Natural killer cell treated with Interleukin-12 subunit alpha and Interleukin-12 subunit beta and Interleukin-15 and Interleukin-18, amount 100 ng/mL, for 72 hours (primary cell): ENCODE measurements around the gene HOXA6. TPM values are rescaled to one million over a fixed set of nuclear protein-coding genes. Genes with fewer than 3 reads are reported as not detected.

Source experiments
- ATAC-seq, 2 donors: fragments of 150-1000 bp; cut with Tn5 transposase in 1 of 2; sonication (Bioruptor Pico), chemical (Tn5 transposase) in 1 of 2; 2 replicates each; pipeline ENCODE4 v1.10.0; 2021
- DNase-seq: peaks from one replicate; pipeline ENCODE4 v3.0.0; 2022; ENCODE audit warnings: low spot score
- H3K27ac Mint-ChIP-seq, 2 donors: 1 replicate in 1 of 2; 2 replicates in 1 of 2; pipeline ENCODE4 v1.8.0; 2022; ENCODE audit warnings: mixed read lengths in 2 of 2, mild to moderate bottlenecking in 1 of 2, moderate library complexity in 1 of 2
- H3K27me3 Mint-ChIP-seq, 2 donors: 1 replicate in 1 of 2; 2 replicates in 1 of 2; pipeline ENCODE4 v1.8.0; 2022; ENCODE audit warnings: mixed read lengths in 2 of 2
- H3K36me3 Mint-ChIP-seq: one replicate; pipeline ENCODE4 v1.8.0; 2022; ENCODE audit warnings: mixed read lengths
- H3K4me1 Mint-ChIP-seq, 2 donors: 1 replicate in 1 of 2; 2 replicates in 1 of 2; pipeline ENCODE4 v1.8.0; 2022; ENCODE audit warnings: low read depth in 2 of 2, mixed read lengths in 2 of 2, mild to moderate bottlenecking in 1 of 2
- H3K4me3 Mint-ChIP-seq: one replicate; pipeline ENCODE4 v1.8.0; 2022; ENCODE audit warnings: mixed read lengths
- H3K9me3 Mint-ChIP-seq: 2 replicates; pipeline ENCODE4 v1.8.0; 2022; ENCODE audit warnings: mixed read lengths
- total RNA-seq, 2 donors: library from RNA; stranded (reverse); gene quantifications; one replicate each; pipeline ENCODE4 v1.2.3, GENCODE V29; 2022

HOXA6 gene
- total RNA-seq, 2 donors from 2014 or later = 0.81 TPM; not detected in 1

DNA sequence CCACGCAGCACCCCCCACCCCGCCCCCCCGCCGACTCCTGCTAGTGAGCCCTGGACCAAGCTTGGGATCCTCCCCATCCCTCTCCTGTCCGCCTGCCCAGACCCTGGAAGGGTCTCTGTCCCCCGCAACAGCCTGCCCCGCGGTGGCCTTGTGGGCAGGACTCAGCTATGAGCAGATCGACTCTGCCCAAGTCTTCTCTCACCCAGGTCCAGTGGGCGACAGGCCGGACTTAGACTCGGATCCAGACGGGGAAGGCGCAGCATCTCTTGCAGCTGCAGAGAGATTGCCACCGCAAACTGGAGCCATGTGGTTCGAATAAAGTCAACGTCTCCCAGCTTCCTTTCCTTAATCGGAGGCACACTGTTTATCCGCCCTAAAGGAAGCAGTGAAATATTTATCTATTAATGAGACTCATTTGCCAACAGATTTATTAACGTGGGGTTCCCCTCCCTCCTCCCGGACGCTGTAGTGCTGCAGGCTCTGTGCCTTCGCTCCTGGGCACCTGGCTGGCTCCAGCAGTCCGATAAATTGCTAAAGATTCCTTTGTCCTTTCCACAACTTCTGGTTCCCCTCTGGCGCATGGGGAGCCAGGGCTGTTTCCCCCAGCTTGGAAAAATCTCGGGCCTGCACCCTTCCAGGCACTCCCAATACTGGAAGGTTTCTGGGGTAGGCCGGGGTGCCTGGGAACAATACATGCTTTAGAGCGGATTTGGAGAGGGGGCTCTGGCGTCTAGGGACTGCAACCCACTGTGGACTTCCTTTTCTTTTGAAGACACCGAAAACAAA, 9.5 kb upstream of the HOXA6 start:
- Mint-ChIP-seq H3K36me3 (no peaks in the 10 kb centered on the region), H3K4me1 (peaks cover 37 to 46% of the 10 kb centered on the region in 2 donors), H3K4me3 (no peak overlapping the region), H3K27me3 (peaks cover 57 to 64% of the 10 kb centered on the region in 2 donors), H3K27ac (peak overlapping the region; percentile 0 to 67), H3K9me3 (no peaks in the 10 kb centered on the region)
- ATAC-seq (no peak), DNase-seq (no peak)

DNA sequence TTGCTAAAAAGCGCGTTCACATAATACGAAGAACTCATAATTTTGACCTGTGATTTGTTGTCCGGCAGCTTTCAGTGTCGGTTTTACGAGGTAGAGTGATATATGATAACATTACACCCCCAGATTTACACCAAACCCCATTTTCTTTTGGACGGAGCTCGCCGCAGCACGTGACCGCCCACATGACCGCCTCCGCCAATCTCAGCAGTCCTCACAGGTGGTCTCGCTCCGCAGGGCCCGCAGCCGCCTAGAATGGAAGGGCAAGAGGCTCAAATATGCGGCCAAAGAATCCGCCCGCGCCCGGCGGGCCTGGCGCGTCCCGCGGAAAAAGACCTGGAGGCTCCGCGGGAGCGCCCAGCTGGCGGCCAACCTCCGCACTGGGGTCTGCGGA, 8.9 kb upstream of the HOXA6 start, which contains the start of gene HOXA7:
HOXA7 (minus strand) TSS at position 168 of the 391 bp plus-strand sequence; CDS start at position 38, 130 bp downstream.
- H3K9me3 Mint-ChIP-seq = no peaks in the 10 kb centered on the region
- peak; percentile 59 for DNase-seq
- peaks cover 61 to 70% of the 10 kb centered on the region in 2 donors for H3K27me3 Mint-ChIP-seq
- no peak for ATAC-seq
- H3K4me3 Mint-ChIP-seq = peak within 1 kb of the TSS; percentile 56
- H3K36me3 Mint-ChIP-seq = no peaks in the 10 kb centered on the region
- H3K4me1 Mint-ChIP-seq = peaks cover 43 to 53% of the 10 kb centered on the region in 2 donors
- peak within 1 kb of the TSS; percentile 0 to 67 for H3K27ac Mint-ChIP-seq

DNA sequence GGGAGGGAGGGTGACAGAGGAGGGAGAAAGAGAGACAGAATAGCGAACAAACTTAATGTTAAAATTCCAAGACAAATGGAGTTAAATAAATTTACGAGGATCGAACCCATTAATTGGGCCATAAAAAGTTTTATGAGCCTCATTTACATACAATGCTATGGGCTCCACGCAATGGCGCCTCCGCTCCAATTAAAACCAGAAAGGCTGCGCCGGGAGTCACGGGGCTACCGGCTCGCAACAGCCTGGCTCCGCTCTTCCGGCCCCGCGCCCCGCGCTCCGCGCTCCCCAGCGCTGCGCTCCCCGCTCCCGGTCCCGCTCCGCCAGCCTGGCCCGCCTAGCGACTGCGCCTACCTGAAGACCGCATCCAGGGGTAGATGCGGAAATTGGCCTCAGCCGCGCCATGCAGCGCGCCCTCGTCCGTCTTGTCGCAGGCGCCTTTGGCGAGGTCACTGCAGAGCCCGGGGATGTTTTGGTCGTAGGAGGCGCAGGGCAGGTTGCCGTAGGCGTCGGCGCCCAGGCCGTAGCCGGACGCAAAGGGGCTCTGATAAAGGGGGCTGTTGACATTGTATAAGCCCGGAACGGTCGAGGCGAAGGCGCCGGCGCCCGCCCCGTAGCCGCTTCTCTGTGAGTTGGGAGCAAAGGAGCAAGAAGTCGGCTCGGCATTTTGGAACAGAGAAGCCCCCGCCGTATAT, 8.4 kb upstream of the HOXA6 start:
- DNase-seq (peak; percentile 59), ATAC-seq (peak in 1 of 2 donors; percentile 33)
- H3K36me3 Mint-ChIP-seq = no peaks in the 10 kb centered on the region
- peaks cover 64 to 76% of the 10 kb centered on the region in 2 donors for H3K27me3 Mint-ChIP-seq
- no peaks in the 10 kb centered on the region for H3K9me3 Mint-ChIP-seq
- H3K4me3 Mint-ChIP-seq = peak overlapping the region; percentile 56
- H3K27ac Mint-ChIP-seq = peak overlapping the region in 1 of 2 donors; percentile 54
- peaks cover 49 to 56% of the 10 kb centered on the region in 2 donors for H3K4me1 Mint-ChIP-seq

DNA sequence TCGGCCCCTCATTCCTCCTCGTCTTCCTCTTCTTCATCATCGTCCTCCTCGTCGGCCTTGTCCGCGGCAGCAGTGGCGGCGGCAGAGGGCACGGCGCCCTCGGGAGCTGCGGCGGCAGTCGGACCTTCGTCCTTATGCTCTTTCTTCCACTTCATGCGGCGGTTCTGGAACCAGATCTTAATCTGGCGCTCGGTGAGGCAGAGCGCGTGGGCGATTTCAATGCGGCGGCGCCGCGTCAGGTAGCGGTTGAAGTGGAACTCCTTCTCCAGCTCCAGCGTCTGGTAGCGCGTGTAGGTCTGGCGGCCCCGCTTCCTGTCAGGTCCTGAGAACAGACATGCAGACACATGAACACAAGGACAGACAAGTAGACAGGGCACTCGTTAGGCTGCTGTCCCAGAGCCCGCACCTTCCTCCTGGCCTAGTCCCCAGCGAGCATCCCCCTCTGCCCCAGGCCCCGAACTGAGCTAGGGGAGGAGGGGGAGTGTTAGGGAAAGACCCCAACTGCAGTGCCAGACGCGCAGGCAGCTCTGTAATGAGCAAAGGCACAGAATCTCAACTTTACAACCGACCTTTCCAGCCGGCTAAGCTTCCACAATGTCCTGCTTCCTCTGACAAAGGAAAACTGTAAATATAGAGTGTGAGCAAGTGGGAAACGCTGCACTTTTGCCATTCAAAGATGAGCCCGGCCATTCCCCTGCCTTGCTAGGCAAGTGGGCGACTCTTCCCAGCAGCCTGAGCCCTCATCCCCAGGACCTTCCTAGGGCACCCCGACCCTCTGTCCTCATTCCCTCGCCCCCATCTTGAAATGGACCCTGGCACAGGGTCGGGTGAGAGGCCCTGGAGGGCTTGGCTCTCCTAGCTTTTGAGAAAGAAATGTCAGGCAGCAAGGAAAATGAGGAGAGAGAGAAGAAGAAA, 7.6 kb upstream of the HOXA6 start:
- Mint-ChIP-seq H3K27ac (peak overlapping the region; percentile 57 to 64), H3K36me3 (no peaks in the 10 kb centered on the region), H3K4me3 (peak overlapping the region; percentile 91), H3K4me1 (peaks cover 55 to 62% of the 10 kb centered on the region in 2 donors), H3K27me3 (peaks cover 69 to 78% of the 10 kb centered on the region in 2 donors), H3K9me3 (no peaks in the 10 kb centered on the region)
- ATAC-seq = no peak
- peak; percentile 55 for DNase-seq

DNA sequence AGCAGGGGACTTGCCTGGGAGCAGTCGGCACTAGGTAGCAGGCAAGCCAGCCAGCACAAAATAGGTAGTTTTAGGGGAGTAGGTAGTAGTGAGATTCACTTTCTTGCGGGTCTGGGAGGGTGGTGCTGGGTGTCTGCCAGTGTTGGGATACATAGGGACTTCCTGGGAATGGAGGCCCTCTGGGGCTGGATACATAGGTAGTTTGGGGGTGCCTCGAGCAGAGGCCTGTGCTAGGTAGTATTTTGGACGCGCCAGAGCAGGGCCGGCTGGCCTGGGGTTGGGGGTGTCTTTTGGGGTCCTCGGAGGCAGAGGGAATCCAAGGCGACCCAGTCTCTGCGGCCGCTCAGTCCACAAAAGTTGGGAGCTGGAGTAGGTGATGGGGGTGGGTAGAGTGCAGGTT, 6.8 kb upstream of the HOXA6 start:
- peak overlapping the region; percentile 91 for H3K4me3 Mint-ChIP-seq
- H3K36me3 Mint-ChIP-seq = no peaks in the 10 kb centered on the region
- no peak for ATAC-seq
- H3K27me3 Mint-ChIP-seq = peaks cover 64 to 70% of the 10 kb centered on the region in 2 donors
- no peaks in the 10 kb centered on the region for H3K9me3 Mint-ChIP-seq
- no peak for DNase-seq
- peaks cover 49 to 59% of the 10 kb centered on the region in 2 donors for H3K4me1 Mint-ChIP-seq
- no peak overlapping the region for H3K27ac Mint-ChIP-seq

DNA sequence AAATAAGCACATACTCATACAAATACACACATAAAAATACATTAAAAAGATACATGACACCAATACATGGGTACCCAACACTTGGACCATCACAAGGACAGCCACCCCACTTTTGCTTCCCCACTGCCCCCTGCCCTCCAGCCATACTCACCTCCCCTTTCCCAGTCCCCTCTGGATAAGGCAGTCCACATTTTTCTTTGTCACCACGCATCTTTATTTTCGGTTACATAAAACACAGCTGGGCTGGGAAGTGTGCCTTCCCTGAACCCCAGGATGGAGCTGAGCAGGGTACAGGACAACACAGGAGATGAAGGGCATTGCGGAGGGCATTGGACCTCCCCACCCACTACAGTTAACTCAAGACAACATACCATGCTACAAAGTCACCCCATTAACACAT, 6.0 kb upstream of the HOXA6 start:
- Mint-ChIP-seq H3K4me3 (no peak overlapping the region), H3K9me3 (no peaks in the 10 kb centered on the region), H3K4me1 (peaks cover 49 to 59% of the 10 kb centered on the region in 2 donors), H3K36me3 (no peaks in the 10 kb centered on the region), H3K27me3 (peaks cover 58 to 63% of the 10 kb centered on the region in 2 donors), H3K27ac (no peak overlapping the region)
- ATAC-seq (no peak), DNase-seq (no peak)

DNA sequence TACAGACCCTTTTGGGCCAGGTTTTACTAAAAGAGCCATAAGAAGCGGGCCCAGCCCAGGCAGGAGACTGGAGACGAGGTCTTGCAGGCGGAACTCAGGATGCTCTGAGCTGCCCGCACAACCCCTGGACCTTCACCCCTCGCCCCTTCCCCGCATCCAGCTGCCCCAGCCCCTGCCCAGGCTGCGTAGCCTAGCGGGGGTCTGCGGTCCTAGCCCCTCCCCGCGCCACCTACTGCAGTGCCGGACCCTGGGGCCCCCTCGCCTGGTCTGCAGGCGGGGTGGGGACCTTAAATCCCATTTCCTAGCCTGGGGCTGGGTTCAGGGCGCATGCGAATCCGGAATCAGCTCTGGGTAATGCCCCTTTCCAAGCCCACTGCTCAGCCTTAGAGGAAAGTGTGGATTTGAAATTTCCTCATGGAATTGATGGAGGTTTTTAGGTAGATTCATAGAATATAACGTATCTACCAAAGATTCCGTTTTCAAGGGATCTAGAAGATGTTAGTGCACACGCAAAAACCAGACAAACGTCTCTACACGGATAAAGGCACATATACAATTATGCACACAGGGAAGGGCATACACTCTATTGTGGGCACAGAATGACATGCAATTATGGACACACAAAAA, 5.4 kb upstream of the HOXA6 start:
- Mint-ChIP-seq H3K9me3 (no peaks in the 10 kb centered on the region), H3K27me3 (peaks cover 55 to 63% of the 10 kb centered on the region in 2 donors), H3K27ac (no peak overlapping the region), H3K36me3 (no peaks in the 10 kb centered on the region), H3K4me1 (peaks cover 43 to 60% of the 10 kb centered on the region in 2 donors), H3K4me3 (peak overlapping the region; percentile 84)
- DNase-seq = peak; percentile 58
- no peak for ATAC-seq

DNA sequence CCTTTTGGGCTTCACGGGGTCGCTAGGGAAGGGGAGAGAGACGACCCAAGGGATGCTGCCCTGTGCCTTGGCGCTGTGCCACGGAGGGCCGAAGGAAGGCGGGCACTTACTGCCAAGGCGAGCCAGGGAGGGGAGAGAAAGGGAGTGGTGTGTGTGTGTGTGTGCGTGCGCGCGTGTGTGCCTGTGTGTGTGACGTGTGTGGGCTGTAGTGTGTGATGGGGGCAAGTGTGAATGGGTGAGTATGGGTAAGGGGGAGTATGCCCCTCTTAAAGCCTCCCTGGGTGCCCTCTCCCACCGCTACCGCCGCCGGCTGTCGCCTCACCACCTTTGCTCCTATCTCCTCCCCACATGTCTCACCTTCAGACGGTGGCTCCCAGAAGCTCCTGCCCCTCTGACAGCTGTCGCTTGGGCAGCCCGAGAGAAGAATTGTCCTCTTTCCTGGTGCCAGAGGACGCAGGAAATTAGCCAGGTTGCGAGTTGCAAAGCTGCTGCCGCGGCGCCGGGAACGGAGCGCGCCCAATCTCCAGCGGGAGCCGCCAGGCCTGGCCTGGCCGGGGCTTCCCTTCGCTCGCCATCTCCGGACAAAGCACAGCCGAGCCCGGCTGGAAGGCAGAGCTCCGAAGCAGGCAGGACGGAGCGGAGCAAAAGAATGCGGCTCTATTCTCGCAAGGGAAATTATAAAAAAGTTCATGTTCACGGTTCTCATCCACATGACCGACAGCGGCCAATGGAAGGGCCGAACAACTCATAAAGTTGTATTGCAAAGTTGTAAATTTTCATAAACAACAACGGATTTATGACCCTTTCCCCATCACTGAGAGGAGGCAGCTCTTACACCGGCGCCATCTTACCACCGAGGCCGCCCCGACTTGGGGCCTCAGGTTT, 4.6 kb upstream of the HOXA6 start, which contains the start of gene HOXA3:
HOXA3 (minus strand) TSS at position 653 of the 885 bp plus-strand sequence. CDS start 41,943 bp downstream, outside the sequence.
- Mint-ChIP-seq H3K4me1 (peaks cover 43 to 59% of the 10 kb centered on the region in 2 donors), H3K4me3 (peak within 1 kb of the TSS; percentile 84), H3K9me3 (no peaks in the 10 kb centered on the region), H3K27me3 (peaks cover 50 to 60% of the 10 kb centered on the region in 2 donors), H3K36me3 (no peaks in the 10 kb centered on the region), H3K27ac (no peak within 1 kb of the TSS)
- DNase-seq (no peak), ATAC-seq (no peak)

DNA sequence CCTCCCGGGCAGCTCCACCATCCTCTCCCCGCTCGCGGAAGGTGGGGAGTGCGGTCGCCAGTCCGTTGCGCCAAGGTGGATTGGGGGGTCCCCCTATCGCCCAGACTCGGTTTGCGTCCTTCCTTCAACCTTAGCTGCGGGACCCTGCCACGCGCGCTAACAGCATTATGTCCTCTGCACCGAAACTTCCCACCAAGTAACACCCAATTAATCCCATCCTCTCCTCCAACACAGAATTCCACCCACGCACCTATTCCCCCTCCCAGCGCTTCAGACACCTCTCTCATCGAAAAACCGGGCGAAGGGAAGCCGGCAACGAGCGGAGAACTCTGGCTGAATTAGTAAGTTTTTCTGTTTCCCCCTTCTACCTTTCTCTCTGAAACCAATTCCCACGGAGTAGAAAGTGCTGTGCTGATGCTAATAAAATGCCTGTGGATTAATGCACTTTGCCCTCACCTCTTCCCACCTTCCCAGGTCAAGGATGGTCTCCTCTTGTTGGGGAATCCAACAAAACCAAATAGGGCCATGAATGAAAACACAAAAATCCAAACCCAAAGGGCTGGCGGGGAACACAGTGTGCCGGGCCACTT, 3.9 kb upstream of the HOXA6 start:
- no peaks in the 10 kb centered on the region for H3K9me3 Mint-ChIP-seq
- H3K4me3 Mint-ChIP-seq = peak overlapping the region; percentile 84
- no peaks in the 10 kb centered on the region for H3K36me3 Mint-ChIP-seq
- H3K27ac Mint-ChIP-seq = no peak overlapping the region
- no peak for ATAC-seq
- H3K27me3 Mint-ChIP-seq = peaks cover 53 to 65% of the 10 kb centered on the region in 2 donors
- DNase-seq = peak; percentile 59
- H3K4me1 Mint-ChIP-seq = peaks cover 46 to 58% of the 10 kb centered on the region in 2 donors

DNA sequence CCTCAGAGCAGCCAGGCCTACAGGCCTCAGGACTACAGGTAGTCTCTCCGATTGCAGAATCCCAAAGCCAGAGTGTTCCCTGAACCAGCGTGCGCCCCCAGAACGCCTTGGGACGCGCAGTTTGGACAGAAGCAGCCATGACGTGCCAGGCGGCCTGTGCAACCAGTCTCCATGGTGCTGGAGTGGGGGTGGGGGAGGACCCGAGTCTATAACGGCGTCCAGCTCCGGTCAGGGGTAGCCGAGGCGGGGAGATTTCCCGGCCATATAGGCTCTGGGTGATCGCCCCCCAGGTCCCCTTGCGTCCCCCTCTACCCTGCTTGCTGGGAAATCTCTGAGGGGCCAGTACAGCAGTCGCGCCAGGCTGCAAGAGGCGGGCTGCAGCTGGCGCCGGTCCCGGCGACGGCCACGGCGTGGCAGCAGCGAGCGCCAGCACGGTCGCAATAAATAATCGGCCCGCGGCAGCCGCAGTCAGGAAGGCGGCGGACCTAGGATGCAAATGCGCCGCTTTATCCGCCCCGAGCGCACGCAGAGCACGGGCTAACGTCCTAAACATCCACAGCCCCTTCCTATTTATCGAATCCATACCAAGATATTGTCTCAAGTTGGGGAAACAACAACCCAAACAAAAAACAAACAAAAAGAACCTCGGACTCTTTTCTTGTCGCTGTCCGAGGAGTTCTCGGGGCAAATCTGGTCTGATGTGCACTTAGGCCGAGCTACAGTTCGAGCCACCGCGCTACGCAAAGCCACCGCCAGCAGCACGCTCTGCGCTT, 3.2 kb upstream of the HOXA6 start:
- ATAC-seq = peak; percentile 83 to 91

DNA sequence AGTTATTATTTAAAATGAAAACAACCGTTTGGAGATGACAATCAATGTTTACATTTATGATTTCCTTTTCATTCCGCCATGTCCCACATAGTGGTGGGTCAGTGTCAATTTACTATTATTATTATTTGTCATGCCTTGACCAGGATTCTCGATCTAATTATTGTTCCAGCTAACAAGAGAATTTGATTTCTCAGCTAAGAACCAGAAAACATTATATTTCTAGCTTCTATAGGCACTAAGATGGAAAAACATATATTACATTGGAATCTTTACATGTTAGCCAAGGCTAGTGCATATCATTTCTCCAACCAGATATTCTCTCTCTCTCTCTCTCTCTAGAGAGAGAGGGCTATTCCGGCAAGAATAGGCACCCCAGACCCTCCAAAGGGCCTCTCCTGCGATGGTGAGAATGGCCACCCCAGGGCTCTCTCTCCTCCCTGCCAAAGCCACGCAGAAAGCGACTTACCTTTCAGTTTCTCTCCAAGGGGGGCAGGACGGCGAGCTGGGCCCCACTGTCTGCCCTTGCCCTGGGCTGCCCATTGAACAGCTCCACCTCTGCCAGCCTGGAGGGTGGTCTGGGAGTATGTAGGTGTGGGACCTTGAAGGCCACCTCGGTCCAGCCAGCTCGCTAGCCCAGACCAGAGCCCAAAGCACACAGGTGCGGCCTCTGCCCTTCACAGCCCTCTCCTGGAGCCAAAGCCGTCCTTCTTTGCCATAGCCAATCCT, 2.4 kb upstream of the HOXA6 start:
- H3K4me3 Mint-ChIP-seq = peak overlapping the region; percentile 84
- peaks cover 40 to 49% of the 10 kb centered on the region in 2 donors for H3K4me1 Mint-ChIP-seq
- no peaks in the 10 kb centered on the region for H3K9me3 Mint-ChIP-seq
- H3K27ac Mint-ChIP-seq = no peak overlapping the region
- DNase-seq (peak; percentile 45), ATAC-seq (peak; percentile 2 to 25)
- H3K36me3 Mint-ChIP-seq = no peaks in the 10 kb centered on the region
- H3K27me3 Mint-ChIP-seq = peaks cover 55 to 60% of the 10 kb centered on the region in 2 donors

More for the DNA sequence above, 3.2 kb upstream of the HOXA6 start:
- Mint-ChIP-seq H3K4me1 (peaks cover 45 to 53% of the 10 kb centered on the region in 2 donors), H3K27ac (no peak overlapping the region), H3K4me3 (peak overlapping the region; percentile 84), H3K9me3 (no peaks in the 10 kb centered on the region), H3K36me3 (no peaks in the 10 kb centered on the region), H3K27me3 (peaks cover 56 to 68% of the 10 kb centered on the region in 2 donors)
- DNase-seq = peak; percentile 74
